WERI-Rb-1 (cell line): ENCODE data around the gene PLAAT1.

ENCODE experiments used
- DNase-seq: peaks from one replicate; pipeline ENCODE4 v3.0.0-alpha.2; 2020
- H3K27ac ChIP-seq: fragments of 250-450 bp; sonication (Bioruptor Pico); 2 replicates; pipeline ENCODE4 v1.5.1; 2020; ENCODE audit warnings: mild to moderate bottlenecking, moderate library complexity
- H3K27me3 ChIP-seq: fragments of 250-450 bp; sonication (Bioruptor Pico); 2 replicates; pipeline ENCODE4 v1.5.1; 2021; ENCODE audit warnings: mild to moderate bottlenecking, low read depth, moderate library complexity; ENCODE audit not compliant: insufficient read depth, severe bottlenecking
- H3K36me3 ChIP-seq: fragments of 250-450 bp; sonication (Bioruptor Pico); 2 replicates; pipeline ENCODE4 v1.5.1; 2020; ENCODE audit warnings: mild to moderate bottlenecking, moderate library complexity
- H3K4me3 ChIP-seq: 2 replicates; pipeline ENCODE4 v1.5.1; 2011; ENCODE audit warnings: low read depth, mild to moderate bottlenecking, control low read depth, low read length
- H3K9me3 ChIP-seq: fragments of 250-450 bp; sonication (Bioruptor Pico); 2 replicates; pipeline ENCODE4 v1.5.1; 2021; ENCODE audit warnings: mild to moderate bottlenecking, moderate library complexity; ENCODE audit not compliant: severe bottlenecking
- CTCF ChIP-seq: IDR thresholded peaks from 2 replicates; pipeline ENCODE4 v1.5.1; 2011; ENCODE audit warnings: low read depth, mild to moderate bottlenecking, control low read depth, inconsistent platforms, low read length

PLAAT1 gene

GRCh38 chr3:193292386-193292785, 51.4 kb downstream of the PLAAT1 start:
- no peaks in the 10 kb centered on the region for H3K36me3 ChIP-seq
- H3K9me3 ChIP-seq, result no peaks in the 10 kb centered on the region
- H3K27me3 ChIP-seq, result no peaks in the 10 kb centered on the region
- H3K27ac ChIP-seq, result no peak overlapping the region
- no peak overlapping the region for H3K4me3 ChIP-seq
- no peak for TF ChIP-seq CTCF
- DNase-seq, result no peak

GRCh38 chr3:193295985-193296384, 55.0 kb downstream of the PLAAT1 start:
- Histone ChIP-seq H3K27me3 (no peaks in the 10 kb centered on the region), H3K9me3 (no peaks in the 10 kb centered on the region), H3K27ac (no peak overlapping the region), H3K4me3 (no peak overlapping the region), H3K36me3 (no peaks in the 10 kb centered on the region)
- no peak for DNase-seq
- TF ChIP-seq CTCF, result no peak

GRCh38 chr3:193297421-193297820, 56.4 kb downstream of the PLAAT1 start:
- no peak for DNase-seq
- H3K4me3 ChIP-seq, result no peak overlapping the region
- TF ChIP-seq CTCF, result no peak

GRCh38 chr3:193301433-193301832, 60.4 kb downstream of the PLAAT1 start:
- Histone ChIP-seq H3K27me3 (no peaks in the 10 kb centered on the region), H3K9me3 (no peaks in the 10 kb centered on the region), H3K4me3 (no peak overlapping the region), H3K36me3 (no peaks in the 10 kb centered on the region), H3K27ac (no peak overlapping the region)
- DNase-seq, result no peak
- TF ChIP-seq CTCF, result no peak

More at GRCh38 chr3:193297421-193297820, 56.4 kb downstream of the PLAAT1 start:
- no peak overlapping the region for H3K27ac ChIP-seq
- no peaks in the 10 kb centered on the region for H3K36me3 ChIP-seq
- H3K9me3 ChIP-seq, result no peaks in the 10 kb centered on the region
- no peaks in the 10 kb centered on the region for H3K27me3 ChIP-seq

- Histone ChIP-seq H3K9me3 (no peaks in the 10 kb centered on the region), H3K4me3 (no peak overlapping the region), H3K36me3 (no peaks in the 10 kb centered on the region), H3K27ac (no peak overlapping the region), H3K27me3 (no peaks in the 10 kb centered on the region)
- no peak for TF ChIP-seq CTCF
- DNase-seq, result no peak
Measured at GRCh38 chr3:193305356-193305755, 64.3 kb downstream of the PLAAT1 start.

- Histone ChIP-seq H3K27me3 (no peaks in the 10 kb centered on the region), H3K4me3 (no peak overlapping the region), H3K27ac (no peak overlapping the region), H3K9me3 (no peaks in the 10 kb centered on the region), H3K36me3 (no peaks in the 10 kb centered on the region)
- no peak for TF ChIP-seq CTCF
- no peak for DNase-seq
Measured at GRCh38 chr3:193310914-193311723, 70.1 kb downstream of the PLAAT1 start.
